PFSK-1 (cell line): ENCODE measurements around the gene DERA.

Source experiments
- FOXP2 ChIP-seq: optimal IDR thresholded peaks from 2 replicates; pipeline ENCODE3; 2011; ENCODE audit warnings: borderline replicate concordance, control low read depth, inconsistent platforms; ENCODE audit not compliant: insufficient read depth; ENCODE audit errors: extremely low read length, extremely low read depth
- POLR2AphosphoS5 ChIP-seq: IDR thresholded peaks from 2 replicates; pipeline ENCODE4 v1.6.1; 2012; ENCODE audit warnings: low read depth, mild to moderate bottlenecking, control low read depth, low read length, moderate library complexity
- REST ChIP-seq, 2 experiments: IDR thresholded peaks; 2 replicates each; pipeline versions ENCODE4 v1.6.1 to v1.8.0; 2011 to 2012; ENCODE audit warnings: low read depth in 2 of 2, low read length in 2 of 2, control low read depth in 1 of 2, inconsistent platforms in 1 of 2, mild to moderate bottlenecking in 1 of 2, moderate library complexity in 1 of 2; ENCODE audit not compliant: insufficient read depth in 1 of 2
- SIN3A ChIP-seq: IDR thresholded peaks from 2 replicates; pipeline ENCODE4 v1.6.1; 2012; ENCODE audit warnings: mild to moderate bottlenecking, low read length, moderate library complexity, borderline replicate concordance; ENCODE audit not compliant: insufficient read depth
- TAF1 ChIP-seq: IDR thresholded peaks from 2 replicates; pipeline ENCODE4 v1.6.1; 2012; ENCODE audit warnings: low read length, control low read depth, borderline replicate concordance; ENCODE audit not compliant: insufficient read depth

The DERA gene

GRCh38 chr12:15893260-15893659 is 17.9 kb upstream of the DERA start:
- TF ChIP-seq SIN3A = no peak
- no peak for TF ChIP-seq TAF1
- TF ChIP-seq FOXP2 = no peak
- TF ChIP-seq POLR2AphosphoS5 = no peak
- no peak for TF ChIP-seq REST (IDR thresholded peaks at IDR 0.05; ENCODE audit: insufficient read depth in 1 of 2, low read depth in 2 of 2, low read length in 2 of 2)

DNA sequence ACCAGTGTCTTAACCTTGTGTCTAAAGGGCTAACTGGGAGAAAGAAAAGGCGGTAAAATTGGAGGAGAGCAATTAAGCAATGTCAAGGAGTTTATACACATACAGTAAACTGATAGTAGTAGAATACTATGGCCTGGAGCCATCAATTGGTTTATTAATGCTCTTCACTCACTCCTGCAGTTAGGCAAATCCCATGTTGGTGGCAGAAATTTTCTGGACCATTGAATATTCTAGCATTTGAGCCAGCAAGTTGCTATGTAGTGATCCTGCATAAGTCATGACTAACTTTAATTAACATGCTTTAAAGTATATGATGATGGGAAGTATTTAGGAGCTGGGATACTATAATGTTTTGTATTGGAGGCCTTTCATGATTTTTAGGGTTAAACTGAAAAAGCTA is 14.3 kb upstream of the DERA start:
- no peak for TF ChIP-seq POLR2AphosphoS5
- TF ChIP-seq TAF1 = no peak
- TF ChIP-seq FOXP2 = no peak
- TF ChIP-seq SIN3A = no peak
- TF ChIP-seq REST (IDR thresholded peaks at IDR 0.05; ENCODE audit: insufficient read depth in 1 of 2, low read depth in 2 of 2, low read length in 2 of 2) = no peak

DNA sequence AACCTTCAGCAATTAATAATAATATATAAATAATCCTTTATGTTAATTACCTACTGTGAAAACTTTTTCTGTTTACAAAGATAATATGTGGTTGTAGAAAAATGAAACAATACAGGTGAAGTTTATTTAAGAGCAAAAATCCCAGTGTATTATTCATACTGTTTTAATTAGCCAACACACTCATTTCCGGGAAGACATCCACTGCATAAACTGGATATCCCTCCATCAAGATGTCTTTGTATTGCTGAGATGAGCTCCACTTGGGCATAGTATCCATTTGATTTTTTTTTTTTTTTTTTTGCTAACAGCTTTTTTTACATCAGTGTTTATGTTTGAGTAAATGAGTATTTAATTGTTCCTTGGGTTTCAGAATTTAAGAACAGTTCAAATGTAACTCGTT is 13.7 kb upstream of the DERA start:
- TF ChIP-seq POLR2AphosphoS5 = no peak

- TF ChIP-seq REST (IDR thresholded peaks at IDR 0.05; ENCODE audit: insufficient read depth in 1 of 2, low read depth in 2 of 2, low read length in 2 of 2) (no peak), FOXP2 (no peak), SIN3A (no peak), POLR2AphosphoS5 (no peak), TAF1 (no peak)
These were observed 11.8 kb upstream of the DERA start for GRCh38 chr12:15899282-15899870.

DNA sequence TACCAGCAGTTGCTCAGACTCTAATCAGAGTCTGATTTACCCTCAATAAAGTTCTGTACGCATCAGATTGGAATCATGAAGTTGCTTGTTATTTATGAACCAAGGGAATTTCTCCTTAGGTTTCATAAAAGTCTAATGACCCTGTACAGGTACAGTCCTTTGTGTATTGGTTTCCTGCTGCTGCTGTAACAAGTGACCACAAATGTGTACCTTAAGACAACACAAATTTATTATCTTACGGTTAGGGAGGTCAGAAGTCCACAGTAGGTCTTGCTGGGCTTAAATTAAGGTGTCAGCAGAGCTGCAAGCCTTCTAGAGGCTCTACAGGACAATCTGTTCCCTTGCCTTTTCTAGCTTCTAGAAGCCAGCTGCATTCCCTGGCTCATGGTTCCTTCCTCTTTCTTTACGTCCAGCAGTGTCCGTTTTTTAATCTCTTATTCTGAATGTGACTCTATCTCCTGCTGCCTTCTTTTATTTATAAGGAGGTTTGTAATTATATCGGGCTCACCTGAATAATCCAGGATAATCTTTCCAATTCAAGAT is 6.7 kb upstream of the DERA start:
- no peak for TF ChIP-seq SIN3A
- TF ChIP-seq TAF1 = no peak
- TF ChIP-seq REST (IDR thresholded peaks at IDR 0.05; ENCODE audit: insufficient read depth in 1 of 2, low read depth in 2 of 2, low read length in 2 of 2) = no peak
- no peak for TF ChIP-seq FOXP2
